Activated T-cell treated with anti-CD3 and anti-CD28 coated beads, Interleukin-2, amount 50 U/mL, for 24 hours (primary cell): Measurements from ENCODE around the gene SLC35B1.
"Not testable (repeated sequence)": the region's sequence is repeated elsewhere in the genome, so short reads cannot be mapped to it uniquely, and the experiment has no call there.

Experiments used
- DNase-seq: peaks from one replicate; pipeline ENCODE4 v3.0.0-alpha.2; 2020
- H3K27ac Mint-ChIP-seq: 2 replicates; pipeline ENCODE4 v1.8.0; 2020; ENCODE audit warnings: mild to moderate bottlenecking, mixed read lengths
- H3K27me3 Mint-ChIP-seq: 2 replicates; pipeline ENCODE4 v1.8.0; 2020; ENCODE audit warnings: mixed read lengths
- H3K36me3 Mint-ChIP-seq: 2 replicates; pipeline ENCODE4 v1.8.0; 2020; ENCODE audit warnings: low read depth, mixed read lengths
- H3K4me1 Mint-ChIP-seq: 2 replicates; pipeline ENCODE4 v1.8.0; 2020; ENCODE audit warnings: low read depth, mixed read lengths
- H3K4me3 Mint-ChIP-seq: 2 replicates; pipeline ENCODE4 v1.8.0; 2020; ENCODE audit warnings: mild to moderate bottlenecking, moderate library complexity, mixed read lengths
- H3K9me3 Mint-ChIP-seq: 2 replicates; pipeline ENCODE4 v1.8.0; 2020; ENCODE audit warnings: mixed read lengths

The SLC35B1 gene

GRCh38 chr17:49677134-49677932, 30.4 kb downstream of the SLC35B1 start:
- Mint-ChIP-seq H3K4me3 (peak overlapping the region; percentile 98), H3K36me3 (peaks cover 41% of the 10 kb centered on the region), H3K27ac (peak overlapping the region; percentile 99), H3K4me1 (peaks cover 44% of the 10 kb centered on the region), H3K27me3 (no peaks in the 10 kb centered on the region), H3K9me3 (peaks cover 4% of the 10 kb centered on the region)
- peak; percentile 96 for DNase-seq

- Mint-ChIP-seq H3K36me3 (peaks cover 44% of the 10 kb centered on the region), H3K27me3 (no peaks in the 10 kb centered on the region), H3K27ac (peak overlapping the region; percentile 99), H3K9me3 (peaks cover 4% of the 10 kb centered on the region), H3K4me3 (peak overlapping the region; percentile 98), H3K4me1 (peaks cover 50% of the 10 kb centered on the region)
- peak; percentile 3 for DNase-seq
These were observed 31.4 kb downstream of the SLC35B1 start for GRCh38 chr17:49676276-49676868.

DNA sequence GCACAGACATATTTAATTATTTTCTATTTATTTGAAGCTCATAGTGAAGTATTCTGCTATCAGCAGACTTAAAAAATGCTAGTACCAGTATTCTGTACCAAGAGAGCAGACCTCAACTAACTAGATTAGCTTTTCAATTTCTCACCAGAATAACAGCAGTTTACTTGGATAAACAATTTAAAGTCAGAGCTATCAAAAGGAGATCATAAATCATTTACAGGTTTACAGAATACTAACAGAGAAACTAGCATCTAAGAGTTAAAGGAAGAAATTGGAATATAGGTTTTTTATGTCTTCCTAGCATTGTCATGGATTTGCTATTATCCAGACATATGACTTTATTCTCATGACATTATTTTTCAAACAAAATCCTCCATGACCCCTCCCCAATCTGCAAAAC, 33.3 kb downstream of the SLC35B1 start:
- Mint-ChIP-seq H3K4me1 (peaks cover 68% of the 10 kb centered on the region), H3K27me3 (no peaks in the 10 kb centered on the region), H3K27ac (peak overlapping the region; percentile 99), H3K4me3 (peak overlapping the region; percentile 98), H3K36me3 (peaks cover 56% of the 10 kb centered on the region), H3K9me3 (peaks cover 4% of the 10 kb centered on the region)
- no peak for DNase-seq

GRCh38 chr17:49673679-49674078, 34.1 kb downstream of the SLC35B1 start:
- Mint-ChIP-seq H3K4me1 (peaks cover 68% of the 10 kb centered on the region), H3K27ac (peak overlapping the region; percentile 46), H3K36me3 (peaks cover 56% of the 10 kb centered on the region)
- DNase-seq, H3K27me3 Mint-ChIP-seq, H3K9me3 Mint-ChIP-seq, H3K4me3 Mint-ChIP-seq: not testable (repeated sequence)

DNA sequence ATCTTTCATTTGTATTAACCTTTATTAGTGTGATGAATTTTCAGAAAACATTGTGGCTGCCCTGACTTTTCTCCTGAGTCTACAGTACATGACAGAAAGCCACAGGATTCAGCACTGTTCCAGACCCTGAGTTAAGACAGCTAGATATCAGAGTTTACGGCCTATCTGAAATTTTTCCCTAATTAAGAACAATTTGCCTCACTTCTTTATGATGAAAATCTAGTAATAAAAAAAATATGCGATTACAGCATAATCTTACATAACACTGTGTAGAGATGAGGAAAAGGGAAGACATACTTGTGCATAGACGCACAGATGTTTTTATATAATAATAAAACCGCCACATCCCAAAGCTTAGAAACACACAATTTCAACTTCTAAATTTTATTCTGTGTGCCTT, 37.1 kb downstream of the SLC35B1 start:
- peaks cover 62% of the 10 kb centered on the region for H3K4me1 Mint-ChIP-seq
- H3K27me3 Mint-ChIP-seq: no peaks in the 10 kb centered on the region
- H3K27ac Mint-ChIP-seq: peak overlapping the region; percentile 47
- no peak for DNase-seq
- H3K4me3 Mint-ChIP-seq: no peak overlapping the region
- peaks cover 57% of the 10 kb centered on the region for H3K36me3 Mint-ChIP-seq
- no peaks in the 10 kb centered on the region for H3K9me3 Mint-ChIP-seq

DNA sequence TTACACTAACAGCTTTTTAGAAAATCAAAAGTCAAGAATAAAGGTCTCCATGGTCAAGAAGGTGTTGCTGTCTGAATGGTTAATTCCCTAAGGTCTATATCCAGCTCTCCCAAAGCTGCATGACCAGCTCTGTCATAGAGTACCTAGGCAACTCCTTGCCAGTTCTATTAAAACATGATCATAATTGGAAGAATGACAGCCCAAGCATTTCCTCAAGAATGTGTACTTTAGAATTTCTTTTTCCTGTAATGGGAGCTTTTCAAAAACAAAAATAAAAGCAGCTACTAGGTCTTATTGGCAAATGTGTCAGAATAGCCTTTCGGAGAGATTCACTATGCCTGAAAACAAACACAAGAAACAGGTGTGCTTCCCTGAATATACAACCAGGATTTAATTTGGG, 37.8 kb downstream of the SLC35B1 start:
- DNase-seq: no peak
- Mint-ChIP-seq H3K27me3 (no peaks in the 10 kb centered on the region), H3K4me3 (no peak overlapping the region), H3K4me1 (peaks cover 56% of the 10 kb centered on the region), H3K36me3 (peaks cover 53% of the 10 kb centered on the region), H3K9me3 (no peaks in the 10 kb centered on the region), H3K27ac (peak overlapping the region; percentile 55)

DNA sequence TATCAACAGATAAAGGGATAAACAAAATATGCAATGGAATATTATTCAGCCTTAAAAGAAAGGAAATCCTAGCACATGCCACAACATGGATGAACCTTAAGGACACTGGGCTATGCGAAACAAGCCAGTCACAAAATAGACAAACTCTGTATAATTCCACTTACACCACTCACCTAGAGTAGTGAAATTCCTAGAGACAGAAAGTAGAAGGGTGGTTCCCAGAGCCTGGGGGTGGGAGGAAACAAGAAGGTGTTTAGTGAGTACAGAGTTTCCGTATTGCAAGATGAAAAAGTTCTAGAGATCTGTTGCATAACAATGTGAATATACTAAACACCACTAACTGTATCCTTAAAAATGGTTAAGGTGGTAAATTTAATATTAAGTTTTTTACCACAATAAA, 39.9 kb downstream of the SLC35B1 start:
- peaks cover 51% of the 10 kb centered on the region for H3K36me3 Mint-ChIP-seq
- H3K4me3 Mint-ChIP-seq: no peak overlapping the region
- no peaks in the 10 kb centered on the region for H3K27me3 Mint-ChIP-seq
- DNase-seq: no peak
- peak overlapping the region; percentile 34 for H3K27ac Mint-ChIP-seq
- no peaks in the 10 kb centered on the region for H3K9me3 Mint-ChIP-seq
- peaks cover 58% of the 10 kb centered on the region for H3K4me1 Mint-ChIP-seq

DNA sequence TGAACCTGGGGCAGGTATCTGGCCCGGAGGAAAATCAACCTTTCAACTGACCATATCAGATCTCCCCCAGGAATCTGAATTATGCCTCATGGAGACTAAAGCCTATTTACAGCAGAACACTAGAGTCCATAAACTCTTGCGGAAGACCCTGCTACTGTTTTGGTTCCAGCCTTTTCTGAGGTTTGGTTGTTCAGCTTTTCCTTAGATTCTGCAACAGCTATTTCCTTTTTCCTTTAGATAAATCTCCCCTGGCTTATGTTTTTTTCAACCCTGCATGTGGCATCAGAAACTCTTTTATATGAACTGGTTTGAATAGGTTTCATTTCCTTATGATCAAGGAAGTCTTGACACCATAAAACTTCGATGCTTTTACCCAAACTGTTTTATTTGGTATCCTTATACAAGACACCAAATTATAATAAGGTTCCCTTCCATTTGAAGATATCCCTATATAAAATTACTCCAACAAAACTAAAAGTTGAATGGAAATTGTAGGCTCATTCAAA, 43.0 kb downstream of the SLC35B1 start:
- DNase-seq: no peak
- Mint-ChIP-seq H3K4me1 (peaks cover 50% of the 10 kb centered on the region), H3K27me3 (no peaks in the 10 kb centered on the region), H3K4me3 (no peak overlapping the region), H3K27ac (no peak overlapping the region), H3K36me3 (peaks cover 46% of the 10 kb centered on the region), H3K9me3 (no peaks in the 10 kb centered on the region)

DNA sequence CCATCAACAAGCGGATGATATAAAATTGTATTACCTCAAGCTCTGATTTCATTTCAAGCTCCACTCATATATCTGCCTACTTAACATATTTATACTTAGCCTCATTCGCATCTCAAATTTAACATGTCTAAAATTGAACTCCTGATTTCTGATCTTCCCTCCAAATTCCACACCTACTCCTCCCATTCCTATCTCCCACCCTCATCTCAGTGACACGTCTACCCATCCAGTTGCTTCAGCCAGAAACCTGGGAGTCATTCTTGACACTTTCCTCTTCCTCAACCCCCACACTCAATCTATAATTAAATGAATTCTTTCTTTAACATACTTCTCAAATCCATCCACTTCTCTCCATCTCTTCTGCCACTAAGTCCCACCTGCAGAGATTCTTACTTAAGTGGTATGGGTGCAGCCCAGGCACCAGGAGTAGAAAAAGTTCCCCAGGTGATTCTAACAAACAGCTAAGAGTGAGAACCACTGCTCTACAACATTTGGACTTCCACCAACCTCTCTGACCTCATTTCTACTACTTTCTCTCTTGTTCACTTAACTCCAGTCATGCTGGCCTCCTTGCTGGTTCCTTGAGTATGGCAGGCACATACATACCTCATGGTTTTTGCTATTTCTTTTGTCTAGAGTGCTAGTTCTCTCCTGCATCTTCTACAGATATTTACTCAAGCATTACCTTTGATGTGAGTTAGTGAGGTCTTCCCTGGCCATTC, 47.9 kb downstream of the SLC35B1 start:
- H3K36me3 Mint-ChIP-seq: peaks cover 50% of the 10 kb centered on the region
- H3K9me3 Mint-ChIP-seq: no peaks in the 10 kb centered on the region
- H3K4me1 Mint-ChIP-seq: peaks cover 57% of the 10 kb centered on the region
- H3K27ac Mint-ChIP-seq: no peak overlapping the region
- no peak for DNase-seq
- H3K27me3 Mint-ChIP-seq: no peaks in the 10 kb centered on the region
- H3K4me3 Mint-ChIP-seq: no peak overlapping the region

GRCh38 chr17:49656247-49656646, 51.5 kb downstream of the SLC35B1 start:
- no peak overlapping the region for H3K4me3 Mint-ChIP-seq
- no peaks in the 10 kb centered on the region for H3K9me3 Mint-ChIP-seq
- H3K27ac Mint-ChIP-seq: peak overlapping the region; percentile 1
- H3K27me3 Mint-ChIP-seq: no peaks in the 10 kb centered on the region
- DNase-seq: no peak
- peaks cover 58% of the 10 kb centered on the region for H3K4me1 Mint-ChIP-seq
- peaks cover 40% of the 10 kb centered on the region for H3K36me3 Mint-ChIP-seq
